Peyer's patch (tissue), 4 donors: ENCODE data around the gene RNF157.

ENCODE experiments used
- POLR2A ChIP-seq, 2 donors: fragments of 450-650 bp; IDR thresholded peaks; one replicate each; pipeline ENCODE4 v1.5.1; 2017; ENCODE audit warnings: antibody characterized with exemption in 2 of 2, mild to moderate bottlenecking in 2 of 2, moderate library complexity in 2 of 2
- TF ChIP-seq, protein P1 (sequence below), 6 experiments: fragments of 450-650 bp in 4 of 6; fragments of 200-600 bp in 2 of 6; sonication (generic) in 1 of 6; IDR thresholded peaks; one replicate each; pipeline ENCODE4 v1.5.1; 2017 to 2019; ENCODE audit warnings: antibody characterized with exemption in 6 of 6, mild to moderate bottlenecking in 3 of 6, moderate library complexity in 1 of 6

DNA sequence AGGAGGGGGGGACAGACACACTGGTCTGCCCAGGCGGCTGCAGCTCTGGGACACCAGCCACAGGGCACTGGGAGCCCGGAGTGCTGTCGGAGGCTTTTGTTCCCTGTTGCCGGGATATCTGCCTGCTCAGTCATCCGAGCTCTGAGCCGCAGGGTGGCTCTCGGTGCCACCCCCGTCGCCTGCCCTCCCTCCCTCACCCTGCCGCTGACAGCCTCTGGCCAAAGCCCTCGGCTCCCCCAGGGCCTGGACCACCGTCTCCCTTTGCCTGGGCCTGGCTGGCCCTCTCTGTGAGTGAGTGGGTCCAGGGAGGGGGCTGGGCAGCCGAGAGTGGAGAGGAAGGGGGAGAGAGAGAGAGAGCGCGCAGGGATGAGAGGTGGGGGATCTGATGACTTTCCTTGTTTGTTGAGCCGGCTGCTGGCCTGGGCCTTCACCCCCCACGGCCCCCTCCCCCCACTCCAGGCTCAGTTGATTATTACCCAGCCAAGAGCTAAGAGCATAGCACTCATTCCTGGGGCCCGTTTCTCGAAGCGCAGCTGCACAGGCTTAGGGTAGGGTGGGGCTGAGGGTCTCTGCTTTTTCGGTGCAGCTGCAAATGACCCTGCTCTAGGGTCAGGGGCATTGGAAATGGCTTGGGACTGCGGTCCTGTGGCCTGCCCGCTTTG, 101.9 kb downstream of the RNF157 start:
- TF ChIP-seq, protein P1, sequence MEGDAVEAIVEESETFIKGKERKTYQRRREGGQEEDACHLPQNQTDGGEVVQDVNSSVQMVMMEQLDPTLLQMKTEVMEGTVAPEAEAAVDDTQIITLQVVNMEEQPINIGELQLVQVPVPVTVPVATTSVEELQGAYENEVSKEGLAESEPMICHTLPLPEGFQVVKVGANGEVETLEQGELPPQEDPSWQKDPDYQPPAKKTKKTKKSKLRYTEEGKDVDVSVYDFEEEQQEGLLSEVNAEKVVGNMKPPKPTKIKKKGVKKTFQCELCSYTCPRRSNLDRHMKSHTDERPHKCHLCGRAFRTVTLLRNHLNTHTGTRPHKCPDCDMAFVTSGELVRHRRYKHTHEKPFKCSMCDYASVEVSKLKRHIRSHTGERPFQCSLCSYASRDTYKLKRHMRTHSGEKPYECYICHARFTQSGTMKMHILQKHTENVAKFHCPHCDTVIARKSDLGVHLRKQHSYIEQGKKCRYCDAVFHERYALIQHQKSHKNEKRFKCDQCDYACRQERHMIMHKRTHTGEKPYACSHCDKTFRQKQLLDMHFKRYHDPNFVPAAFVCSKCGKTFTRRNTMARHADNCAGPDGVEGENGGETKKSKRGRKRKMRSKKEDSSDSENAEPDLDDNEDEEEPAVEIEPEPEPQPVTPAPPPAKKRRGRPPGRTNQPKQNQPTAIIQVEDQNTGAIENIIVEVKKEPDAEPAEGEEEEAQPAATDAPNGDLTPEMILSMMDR (IDR thresholded peaks at IDR 0.05): no peak
- no peak for TF ChIP-seq POLR2A (IDR thresholded peaks at IDR 0.05)
